ENCODE results near the gene NUDC. TPM values are rescaled to one million over a fixed set of nuclear protein-coding genes. Genes with fewer than 3 reads are reported as not detected.
A peak's percentile ranks its signal among the peaks of the same experiment; 100 is the strongest.

NUDC gene
- total and polyA plus RNA-seq, 9 of the 15 experiments (the other 6 are each of a cell fraction or from before 2014, with no cell fraction given), result 9.8 to 234 (median 149) TPM

DNA sequence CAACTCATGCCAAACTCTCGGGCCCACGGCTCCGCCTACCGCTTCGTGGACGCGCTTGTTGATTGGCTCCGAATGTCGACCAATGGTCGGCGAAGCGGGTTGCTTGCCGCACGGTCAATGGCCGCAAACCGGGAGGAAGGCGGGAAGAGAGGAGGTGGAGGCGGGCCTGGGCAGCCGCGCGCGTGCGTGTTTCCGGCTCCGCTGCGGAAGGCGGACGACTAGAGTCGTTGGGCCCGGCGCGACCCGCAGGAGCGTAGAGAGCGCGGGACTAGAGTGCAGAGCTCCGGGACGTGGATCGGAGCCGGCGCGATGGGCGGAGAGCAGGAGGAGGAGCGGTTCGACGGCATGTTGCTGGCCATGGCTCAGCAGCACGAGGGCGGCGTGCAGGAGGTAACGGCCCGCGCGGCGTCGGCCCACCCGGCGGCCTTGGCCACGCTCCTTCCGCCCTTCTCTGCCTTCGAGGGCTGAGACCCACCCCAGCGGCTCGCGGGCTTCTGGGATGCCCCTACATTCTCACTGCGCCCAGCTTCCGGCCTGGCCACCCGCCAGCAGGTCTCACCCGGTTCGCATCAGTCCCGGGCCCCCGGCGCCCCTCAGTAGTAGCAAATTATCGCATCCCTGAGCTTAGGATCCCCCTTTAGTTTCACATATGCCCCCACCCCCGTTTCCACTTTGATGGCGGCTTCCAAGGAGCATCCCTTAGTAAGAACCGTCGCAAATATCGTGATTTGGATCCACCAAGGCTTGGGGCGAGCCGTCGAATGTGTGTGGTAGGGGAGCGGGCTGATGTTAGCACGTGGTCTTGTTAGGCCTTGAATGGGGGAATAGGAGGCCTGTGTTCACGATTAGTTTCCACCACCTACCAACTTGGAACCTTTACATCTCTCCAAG, at the start of gene NUDC (continued):
- TF ChIP-seq MYNN (IDR thresholded peaks at IDR 0.05), result no peak
- no peak for TF ChIP-seq MYNN (CRISPR knock-in tag; IDR thresholded peaks at IDR 0.05)
- TF ChIP-seq SRSF1 (IDR thresholded peaks at IDR 0.05; ENCODE audit: low read depth, low read length), result no peak
- TF ChIP-seq CREB1 (IDR thresholded peaks at IDR 0.05), result peak; percentile 78
- peak; percentile 77; the same call in 1 of the 2 replicates for TF ChIP-seq CREB1 (CRISPR knock-in tag; IDR thresholded peaks at IDR 0.05)
- TF ChIP-seq, protein P1, sequence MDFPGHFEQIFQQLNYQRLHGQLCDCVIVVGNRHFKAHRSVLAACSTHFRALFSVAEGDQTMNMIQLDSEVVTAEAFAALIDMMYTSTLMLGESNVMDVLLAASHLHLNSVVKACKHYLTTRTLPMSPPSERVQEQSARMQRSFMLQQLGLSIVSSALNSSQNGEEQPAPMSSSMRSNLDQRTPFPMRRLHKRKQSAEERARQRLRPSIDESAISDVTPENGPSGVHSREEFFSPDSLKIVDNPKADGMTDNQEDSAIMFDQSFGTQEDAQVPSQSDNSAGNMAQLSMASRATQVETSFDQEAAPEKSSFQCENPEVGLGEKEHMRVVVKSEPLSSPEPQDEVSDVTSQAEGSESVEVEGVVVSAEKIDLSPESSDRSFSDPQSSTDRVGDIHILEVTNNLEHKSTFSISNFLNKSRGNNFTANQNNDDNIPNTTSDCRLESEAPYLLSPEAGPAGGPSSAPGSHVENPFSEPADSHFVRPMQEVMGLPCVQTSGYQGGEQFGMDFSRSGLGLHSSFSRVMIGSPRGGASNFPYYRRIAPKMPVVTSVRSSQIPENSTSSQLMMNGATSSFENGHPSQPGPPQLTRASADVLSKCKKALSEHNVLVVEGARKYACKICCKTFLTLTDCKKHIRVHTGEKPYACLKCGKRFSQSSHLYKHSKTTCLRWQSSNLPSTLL (IDR thresholded peaks at IDR 0.05), result no peak
- peak in 1 of 2 experiments; percentile 38; a peak in 2 of 4 replicates for TF ChIP-seq NONO (IDR thresholded peaks at IDR 0.05; ENCODE audit: low read depth in 2 of 2, low read length in 1 of 2)
- TF ChIP-seq ZNF584 (CRISPR knock-in tag; IDR thresholded peaks at IDR 0.05; ENCODE audit: low read depth), result 0 out of 2 replicates have a peak, but pooled peaks have one; percentile 34
- TF ChIP-seq ZNF431 (CRISPR knock-in tag; IDR thresholded peaks at IDR 0.05), result peak; percentile 79
- TF ChIP-seq, protein P2, sequence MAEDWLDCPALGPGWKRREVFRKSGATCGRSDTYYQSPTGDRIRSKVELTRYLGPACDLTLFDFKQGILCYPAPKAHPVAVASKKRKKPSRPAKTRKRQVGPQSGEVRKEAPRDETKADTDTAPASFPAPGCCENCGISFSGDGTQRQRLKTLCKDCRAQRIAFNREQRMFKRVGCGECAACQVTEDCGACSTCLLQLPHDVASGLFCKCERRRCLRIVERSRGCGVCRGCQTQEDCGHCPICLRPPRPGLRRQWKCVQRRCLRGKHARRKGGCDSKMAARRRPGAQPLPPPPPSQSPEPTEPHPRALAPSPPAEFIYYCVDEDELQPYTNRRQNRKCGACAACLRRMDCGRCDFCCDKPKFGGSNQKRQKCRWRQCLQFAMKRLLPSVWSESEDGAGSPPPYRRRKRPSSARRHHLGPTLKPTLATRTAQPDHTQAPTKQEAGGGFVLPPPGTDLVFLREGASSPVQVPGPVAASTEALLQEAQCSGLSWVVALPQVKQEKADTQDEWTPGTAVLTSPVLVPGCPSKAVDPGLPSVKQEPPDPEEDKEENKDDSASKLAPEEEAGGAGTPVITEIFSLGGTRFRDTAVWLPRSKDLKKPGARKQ (CRISPR knock-in tag; IDR thresholded peaks at IDR 0.05), result no peak
- no peak for TF ChIP-seq BRF1 (IDR thresholded peaks at IDR 0.05; ENCODE audit: borderline replicate concordance, extremely low read depth, insufficient read length)
- no peak for TF ChIP-seq SAFB2 (IDR thresholded peaks at IDR 0.05; ENCODE audit: borderline replicate concordance, low read depth, low read length, severe bottlenecking)
- TF ChIP-seq JUNB (CRISPR knock-in tag; conservative IDR thresholded peaks at IDR 0.05), result no peak
- no peak for TF ChIP-seq MCM2 (IDR thresholded peaks at IDR 0.05; ENCODE audit: low read depth)
- no peak for TF ChIP-seq CBX5 (IDR thresholded peaks at IDR 0.05; ENCODE audit: borderline replicate concordance, low read depth)
- no peak for TF ChIP-seq POLR3G (IDR thresholded peaks at IDR 0.05; ENCODE audit: extremely low read depth, insufficient read length, insufficient replicate concordance)
- TF ChIP-seq ZNF184 (CRISPR knock-in tag; IDR thresholded peaks at IDR 0.05), result no peak
- TF ChIP-seq, protein P3, sequence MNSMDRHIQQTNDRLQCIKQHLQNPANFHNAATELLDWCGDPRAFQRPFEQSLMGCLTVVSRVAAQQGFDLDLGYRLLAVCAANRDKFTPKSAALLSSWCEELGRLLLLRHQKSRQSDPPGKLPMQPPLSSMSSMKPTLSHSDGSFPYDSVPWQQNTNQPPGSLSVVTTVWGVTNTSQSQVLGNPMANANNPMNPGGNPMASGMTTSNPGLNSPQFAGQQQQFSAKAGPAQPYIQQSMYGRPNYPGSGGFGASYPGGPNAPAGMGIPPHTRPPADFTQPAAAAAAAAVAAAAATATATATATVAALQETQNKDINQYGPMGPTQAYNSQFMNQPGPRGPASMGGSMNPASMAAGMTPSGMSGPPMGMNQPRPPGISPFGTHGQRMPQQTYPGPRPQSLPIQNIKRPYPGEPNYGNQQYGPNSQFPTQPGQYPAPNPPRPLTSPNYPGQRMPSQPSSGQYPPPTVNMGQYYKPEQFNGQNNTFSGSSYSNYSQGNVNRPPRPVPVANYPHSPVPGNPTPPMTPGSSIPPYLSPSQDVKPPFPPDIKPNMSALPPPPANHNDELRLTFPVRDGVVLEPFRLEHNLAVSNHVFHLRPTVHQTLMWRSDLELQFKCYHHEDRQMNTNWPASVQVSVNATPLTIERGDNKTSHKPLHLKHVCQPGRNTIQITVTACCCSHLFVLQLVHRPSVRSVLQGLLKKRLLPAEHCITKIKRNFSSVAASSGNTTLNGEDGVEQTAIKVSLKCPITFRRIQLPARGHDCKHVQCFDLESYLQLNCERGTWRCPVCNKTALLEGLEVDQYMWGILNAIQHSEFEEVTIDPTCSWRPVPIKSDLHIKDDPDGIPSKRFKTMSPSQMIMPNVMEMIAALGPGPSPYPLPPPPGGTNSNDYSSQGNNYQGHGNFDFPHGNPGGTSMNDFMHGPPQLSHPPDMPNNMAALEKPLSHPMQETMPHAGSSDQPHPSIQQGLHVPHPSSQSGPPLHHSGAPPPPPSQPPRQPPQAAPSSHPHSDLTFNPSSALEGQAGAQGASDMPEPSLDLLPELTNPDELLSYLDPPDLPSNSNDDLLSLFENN (IDR thresholded peaks at IDR 0.05; ENCODE audit: low read depth in 2 of 2, low read length in 2 of 2), result 0 out of 4 replicates have a peak, but pooled peaks of 1 of the 2 experiments have one; percentile 38
- no peak for TF ChIP-seq ZNF197 (CRISPR knock-in tag; IDR thresholded peaks at IDR 0.05; ENCODE audit: low read depth)
- no peak for TF ChIP-seq HOXB6 (CRISPR knock-in tag; IDR thresholded peaks at IDR 0.05; ENCODE audit: borderline replicate concordance)
- no peak for TF ChIP-seq SMAD2 (IDR thresholded peaks at IDR 0.05; ENCODE audit: low read depth, low read length)
